LNCaP clone FGC (cell line): ENCODE results near the gene AADACL2.

Source experiments
- DNase-seq: peaks from one replicate; pipeline ENCODE4 v3.0.0-alpha.2; 2011; ENCODE audit warnings: low read depth
- H3K4me3 ChIP-seq: 2 replicates; pipeline ENCODE4 v1.5.1; 2011; ENCODE audit warnings: mild to moderate bottlenecking, low read depth, low read length, control low read depth
- CTCF ChIP-seq: IDR thresholded peaks from 2 replicates; pipeline ENCODE4 v1.5.1; 2012; ENCODE audit warnings: mild to moderate bottlenecking; ENCODE audit not compliant: control insufficient read depth, insufficient read depth; ENCODE audit errors: extremely low read depth

Gene AADACL2

GRCh38 chr3:151707216-151707615 is 26.5 kb upstream of the AADACL2 start:
- no peak for DNase-seq
- TF ChIP-seq CTCF: no peak
- H3K4me3 ChIP-seq: no peak overlapping the region

GRCh38 chr3:151708868-151709267 is 24.9 kb upstream of the AADACL2 start:
- TF ChIP-seq CTCF: no peak
- no peak for DNase-seq
- no peak overlapping the region for H3K4me3 ChIP-seq

GRCh38 chr3:151709847-151710246 is 23.9 kb upstream of the AADACL2 start:
- no peak for TF ChIP-seq CTCF
- no peak overlapping the region for H3K4me3 ChIP-seq
- DNase-seq: no peak

- no peak for DNase-seq
Observed at GRCh38 chr3:151721294-151721693, 12.4 kb upstream of the AADACL2 start.

GRCh38 chr3:151722856-151723255 is 10.9 kb upstream of the AADACL2 start:
- no peak overlapping the region for H3K4me3 ChIP-seq
- TF ChIP-seq CTCF: no peak
- no peak for DNase-seq

More at GRCh38 chr3:151721294-151721693, 12.4 kb upstream of the AADACL2 start:
- no peak for TF ChIP-seq CTCF
- no peak overlapping the region for H3K4me3 ChIP-seq

- no peak overlapping the region for H3K4me3 ChIP-seq
- no peak for DNase-seq
- no peak for TF ChIP-seq CTCF
Observed at GRCh38 chr3:151724576-151725562, 8.9 kb upstream of the AADACL2 start.
